HG03558 (cell line): ENCODE data around the gene TMPRSS11D.

Experiments
- ATAC-seq: cut with Tn5 transposase; IDR thresholded peaks from one replicate; pipeline ENCODE4 v1.9.1; 2021; ENCODE audit warnings: moderate number of reproducible peaks; ENCODE audit not compliant: unreplicated experiment; ENCODE audit errors: extremely low read depth

The TMPRSS11D gene, protein sequence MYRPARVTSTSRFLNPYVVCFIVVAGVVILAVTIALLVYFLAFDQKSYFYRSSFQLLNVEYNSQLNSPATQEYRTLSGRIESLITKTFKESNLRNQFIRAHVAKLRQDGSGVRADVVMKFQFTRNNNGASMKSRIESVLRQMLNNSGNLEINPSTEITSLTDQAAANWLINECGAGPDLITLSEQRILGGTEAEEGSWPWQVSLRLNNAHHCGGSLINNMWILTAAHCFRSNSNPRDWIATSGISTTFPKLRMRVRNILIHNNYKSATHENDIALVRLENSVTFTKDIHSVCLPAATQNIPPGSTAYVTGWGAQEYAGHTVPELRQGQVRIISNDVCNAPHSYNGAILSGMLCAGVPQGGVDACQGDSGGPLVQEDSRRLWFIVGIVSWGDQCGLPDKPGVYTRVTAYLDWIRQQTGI

DNA sequence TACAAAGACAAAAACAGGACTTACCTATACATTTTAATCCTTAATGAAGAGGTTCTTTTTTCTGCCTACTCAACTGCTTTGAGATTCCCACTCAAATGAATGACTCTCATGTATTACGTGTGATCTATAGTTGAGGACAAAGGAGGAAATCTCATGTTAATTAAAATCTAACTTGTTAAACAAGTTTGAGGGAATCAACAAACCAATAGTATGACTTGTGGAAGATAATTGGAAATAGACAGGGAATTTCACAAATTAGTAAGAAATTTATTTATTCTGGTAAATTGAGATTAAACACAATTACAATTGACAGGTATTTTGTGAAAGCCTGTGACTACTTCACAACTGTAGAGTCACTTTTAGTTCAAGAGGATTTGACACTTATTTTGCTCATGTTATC lies at the start of gene TMPRSS11D:
Gene TMPRSS11D (minus strand): TSS at position 101 of the 400 bp plus-strand sequence. CDS start 69 bp downstream, at position 32.
- ATAC-seq: no peak

DNA sequence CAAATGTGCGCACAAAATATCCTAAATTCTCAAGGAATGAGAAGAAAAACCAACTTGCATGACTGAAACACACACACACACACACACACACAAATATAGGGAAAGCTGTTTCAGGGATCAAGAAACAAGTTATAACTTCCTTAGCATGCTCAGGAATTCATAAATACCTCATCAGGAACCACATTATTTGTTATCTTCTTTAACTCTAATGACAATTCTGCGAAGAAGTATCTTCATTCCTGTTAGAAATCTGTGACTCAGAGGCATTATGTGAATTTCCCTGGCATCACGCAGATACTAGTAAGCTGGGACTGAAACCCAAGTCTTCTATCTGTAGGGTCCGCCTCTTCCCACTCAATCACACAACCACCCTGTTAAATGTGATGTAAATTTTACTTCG lies 49.2 kb upstream of the TMPRSS11D start:
- ATAC-seq: no peak

DNA sequence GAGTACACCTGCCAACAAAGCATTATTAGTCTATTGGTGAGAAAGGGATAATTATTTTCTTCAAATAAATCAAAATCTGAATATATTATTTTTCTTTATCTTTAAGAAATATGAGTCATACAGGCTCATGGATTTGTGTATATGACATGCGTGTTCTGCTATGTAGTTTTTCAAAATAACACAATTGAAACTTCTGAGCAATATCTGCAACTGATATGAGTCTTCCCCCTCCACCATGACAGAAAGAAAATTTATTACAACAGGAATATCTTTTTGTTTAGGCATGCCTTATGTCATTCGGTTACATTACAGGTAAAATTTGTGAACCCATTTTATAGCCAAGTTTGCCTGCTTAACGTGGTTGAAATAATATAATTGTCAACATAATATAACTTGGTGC lies 47.5 kb upstream of the TMPRSS11D start:
- ATAC-seq: no peak

DNA sequence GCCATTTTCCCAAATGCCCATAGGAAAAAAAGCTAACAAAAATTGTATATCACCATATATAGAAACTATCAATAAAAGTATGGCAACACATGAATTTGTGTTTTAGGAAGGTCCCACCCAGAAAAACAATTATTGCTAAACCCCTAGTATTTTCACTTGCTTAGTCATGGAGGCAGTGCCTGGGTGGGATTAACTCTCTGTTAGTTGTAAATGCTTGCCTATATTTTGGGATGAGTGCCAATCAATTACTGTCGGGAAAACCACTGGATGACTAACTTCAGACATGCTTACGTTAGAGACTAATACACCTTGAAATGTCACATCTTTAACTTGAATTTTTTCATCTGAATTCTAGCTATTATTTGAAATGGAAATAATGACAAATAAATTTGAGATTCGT lies 45.6 kb upstream of the TMPRSS11D start:
- ATAC-seq: no peak

DNA sequence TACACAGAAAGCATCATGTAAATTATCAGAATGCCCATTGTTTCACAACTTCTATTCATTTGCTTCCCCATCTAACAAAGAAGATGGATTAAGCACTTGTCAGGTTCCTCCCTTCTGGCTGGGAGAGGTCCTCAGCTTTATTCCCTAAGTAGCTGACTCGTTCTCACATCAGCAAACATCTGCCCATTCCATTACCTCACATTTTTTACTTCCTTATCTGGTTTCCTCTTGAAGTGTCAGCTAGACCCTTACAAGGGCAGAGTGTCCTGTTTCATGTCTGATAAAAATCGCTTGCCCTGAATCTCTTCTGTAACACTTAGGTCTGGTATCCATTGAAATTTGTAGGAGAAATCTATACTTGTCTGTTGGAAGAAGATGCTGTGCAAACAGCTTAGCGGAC lies 44.7 kb upstream of the TMPRSS11D start:
- ATAC-seq: no peak

DNA sequence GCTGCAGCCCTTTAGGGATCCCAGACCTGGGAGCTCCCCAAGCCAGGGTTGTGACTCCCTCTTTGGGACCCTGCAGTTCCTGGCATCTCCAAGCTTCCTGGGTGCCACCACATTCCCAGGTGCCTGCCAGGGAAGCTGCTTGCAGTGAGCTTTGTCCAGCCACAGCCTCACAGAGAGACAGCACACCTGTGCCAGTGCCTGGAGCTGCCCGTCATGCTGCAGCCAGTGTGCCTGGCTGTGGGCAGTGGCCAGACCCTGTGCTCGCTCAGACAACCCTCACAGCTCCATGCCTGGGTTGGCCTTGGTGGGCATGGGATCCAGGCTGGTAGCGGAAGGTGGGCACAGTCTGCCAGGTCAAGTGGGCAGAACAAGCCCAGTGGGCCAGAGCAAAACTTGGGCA lies 43.4 kb upstream of the TMPRSS11D start:
- ATAC-seq: no peak

DNA sequence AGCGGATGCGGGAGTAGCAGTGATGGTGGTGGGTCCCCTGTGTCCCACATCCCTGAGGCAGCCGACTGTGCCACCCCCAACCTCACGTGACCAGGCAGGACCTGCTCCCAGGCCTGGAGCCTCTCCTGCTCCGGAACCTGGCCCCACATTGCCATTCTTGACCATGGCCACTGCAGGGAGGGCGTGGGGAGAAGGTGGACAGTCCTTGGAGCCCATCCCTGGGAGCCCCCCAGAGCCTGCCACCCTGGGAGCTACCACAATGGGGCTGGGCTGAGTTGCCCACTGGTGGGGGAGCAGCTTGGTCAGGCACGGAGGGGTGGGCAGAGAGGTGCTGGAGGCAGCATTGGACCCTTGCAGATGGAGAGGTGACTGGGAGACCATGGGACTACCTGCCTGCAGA lies 42.7 kb upstream of the TMPRSS11D start:
- ATAC-seq: no peak

DNA sequence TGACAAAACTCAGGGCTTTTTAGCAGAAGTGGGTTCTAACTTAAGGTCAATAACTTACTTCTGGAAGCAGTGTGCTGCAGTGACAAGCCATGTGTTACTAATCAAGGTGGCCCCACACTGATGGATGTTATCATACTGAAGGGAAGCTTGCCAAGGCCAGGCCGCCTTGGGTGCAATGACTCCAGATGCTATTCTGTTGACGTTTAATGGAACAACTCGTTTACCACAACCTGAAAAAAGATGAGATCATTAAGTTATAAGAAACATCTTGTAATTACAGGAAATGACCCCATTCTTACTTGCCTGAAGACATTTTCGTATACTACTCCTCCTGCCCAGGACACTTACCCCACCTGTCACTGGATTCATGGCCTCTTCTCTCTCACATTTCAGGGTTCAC lies 38.9 kb upstream of the TMPRSS11D start:
- ATAC-seq: no peak

DNA sequence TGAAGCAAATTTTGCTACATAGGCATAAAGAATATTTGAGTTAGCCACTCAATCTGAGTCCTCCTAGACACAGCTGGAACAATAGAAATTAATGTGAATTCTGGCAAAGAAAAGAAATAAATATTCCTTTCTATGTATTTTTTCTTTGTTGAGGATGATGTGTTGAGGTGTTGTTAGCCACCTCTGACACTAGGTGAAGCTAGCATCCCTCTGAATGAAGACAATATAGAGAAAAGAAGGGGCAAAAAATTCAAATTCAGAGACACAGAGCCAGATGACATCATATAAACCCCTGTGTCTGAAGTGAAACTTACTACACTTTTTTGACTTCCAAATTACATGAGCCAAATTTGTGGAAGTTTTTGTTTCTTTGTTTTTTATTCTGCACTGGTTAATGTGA lies 34.6 kb upstream of the TMPRSS11D start:
- no peak for ATAC-seq

DNA sequence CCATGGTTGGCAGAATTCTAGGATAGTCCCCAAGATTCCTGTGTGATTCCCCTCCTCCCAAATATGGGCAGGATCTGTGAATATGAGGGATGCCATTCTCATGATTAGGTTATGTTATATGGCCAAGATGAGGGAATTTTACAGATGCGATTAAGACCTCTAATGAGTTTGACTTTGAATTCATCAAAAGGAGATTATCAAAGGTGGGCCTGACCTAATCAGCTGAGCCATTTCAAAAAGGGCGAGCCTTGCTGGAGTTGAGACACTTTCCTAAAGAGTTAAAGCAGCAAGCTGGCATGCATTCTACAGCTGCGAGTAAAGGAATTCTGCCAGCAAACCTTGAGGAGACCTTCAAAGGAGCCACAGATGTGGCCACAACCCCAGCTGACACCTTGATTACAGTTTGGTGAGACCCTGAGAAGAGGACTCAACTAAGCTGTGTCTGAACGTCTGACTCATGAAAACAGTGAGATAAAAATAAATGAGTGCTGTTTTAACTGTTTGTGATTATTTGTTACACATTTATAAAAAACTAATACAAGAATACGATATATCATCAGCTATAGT lies 31.7 kb upstream of the TMPRSS11D start:
- no peak for ATAC-seq

DNA sequence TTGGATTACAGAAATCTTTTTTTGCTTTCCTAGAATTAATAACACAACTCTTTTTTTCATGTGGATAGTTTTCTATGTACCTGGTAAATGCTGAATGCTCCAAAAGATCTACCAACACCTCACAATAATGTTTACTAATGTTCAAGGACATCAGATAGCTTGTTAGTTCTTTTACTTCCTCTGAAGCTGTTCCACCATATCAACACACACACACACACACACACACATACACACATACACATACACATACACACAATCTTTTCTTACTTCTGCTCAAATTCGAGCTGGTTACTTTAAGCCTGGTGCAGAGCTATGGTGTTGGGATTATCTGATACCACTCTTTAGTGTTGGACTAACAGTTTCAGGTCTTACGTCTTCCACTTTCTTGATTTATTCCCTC lies 28.3 kb upstream of the TMPRSS11D start:
- no peak for ATAC-seq

DNA sequence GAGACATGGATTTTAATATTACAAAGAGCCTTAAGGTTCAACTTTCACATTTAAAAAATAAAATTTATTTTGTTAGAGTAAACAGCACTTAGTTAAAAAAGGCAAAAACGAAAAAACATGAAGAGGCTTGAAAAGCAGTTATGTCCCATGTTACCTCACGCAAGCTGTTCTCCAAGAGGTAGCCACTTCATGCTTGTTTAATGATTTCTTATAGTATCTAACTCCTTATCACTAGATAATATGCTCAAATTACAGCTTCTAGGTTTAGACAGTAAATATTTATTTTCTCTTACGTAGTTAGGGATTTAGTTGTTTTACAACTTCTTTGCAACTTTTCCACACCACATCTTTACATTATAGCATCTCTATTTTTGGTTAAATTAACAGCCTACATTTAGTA lies 27.8 kb upstream of the TMPRSS11D start:
- no peak for ATAC-seq

DNA sequence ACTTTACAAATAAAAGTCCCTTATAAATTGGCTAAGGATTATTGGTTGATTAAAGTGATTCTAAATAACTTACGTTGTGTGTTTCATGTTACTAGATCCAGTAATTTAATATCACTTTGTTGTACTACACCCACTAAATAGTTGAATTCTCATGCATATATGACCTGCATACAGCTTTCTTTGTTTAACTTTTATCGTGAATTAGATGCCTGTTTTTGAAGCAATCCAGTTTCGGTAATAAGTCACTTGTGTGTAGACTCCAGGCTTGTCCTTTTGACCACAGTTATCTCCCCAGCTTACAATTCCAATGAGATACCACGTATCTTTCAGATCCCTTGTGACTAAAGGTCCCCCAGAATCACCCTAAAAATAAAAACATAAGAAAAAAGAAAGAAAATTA lies 27.3 kb upstream of the TMPRSS11D start:
- ATAC-seq: no peak

DNA sequence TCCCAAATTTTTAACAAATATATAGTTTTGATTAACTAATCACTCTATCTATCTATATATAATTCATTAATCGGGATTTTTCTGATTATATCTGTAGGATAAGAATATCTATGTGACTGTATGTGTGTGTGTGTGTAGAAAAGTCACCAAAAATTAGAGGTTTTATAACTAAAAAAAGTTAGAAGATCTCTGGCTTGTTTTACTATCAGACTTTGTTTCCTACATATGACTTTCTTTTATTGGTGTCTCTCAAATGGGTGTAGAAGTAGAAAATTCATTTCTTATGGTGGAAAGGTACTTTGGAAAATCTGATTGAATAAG lies 26.7 kb upstream of the TMPRSS11D start:
- no peak for ATAC-seq

DNA sequence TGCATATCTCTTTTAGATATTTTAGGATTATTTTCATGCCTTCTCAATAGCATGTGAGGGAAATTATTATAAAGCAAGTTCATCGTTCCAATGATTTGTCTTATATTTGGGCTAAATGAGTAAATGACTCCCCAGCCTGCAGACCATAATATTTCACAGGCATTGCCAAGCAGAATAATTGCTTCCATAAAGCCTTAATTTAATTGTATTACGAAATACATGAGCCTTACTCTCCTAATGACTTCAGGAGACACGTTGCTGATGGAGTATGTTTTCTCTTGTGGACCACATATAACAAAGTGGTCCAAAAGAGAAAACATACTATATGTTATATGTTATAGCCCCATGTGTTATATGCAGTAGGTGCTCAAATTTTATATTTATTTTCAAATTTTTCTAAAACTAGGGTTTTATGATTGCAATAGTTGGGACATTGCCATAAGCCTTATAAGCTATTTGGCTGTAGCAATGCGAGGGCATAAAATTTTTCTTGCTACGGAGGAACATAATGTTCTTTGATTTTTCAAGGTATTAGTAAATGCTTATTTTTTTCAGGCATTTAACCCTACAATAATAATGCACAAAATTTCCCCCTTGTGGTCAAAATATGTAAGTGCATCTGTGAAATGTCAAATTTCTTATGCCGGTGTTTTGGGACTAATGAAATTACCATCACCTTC lies 26.2 kb upstream of the TMPRSS11D start:
- no peak for ATAC-seq

DNA sequence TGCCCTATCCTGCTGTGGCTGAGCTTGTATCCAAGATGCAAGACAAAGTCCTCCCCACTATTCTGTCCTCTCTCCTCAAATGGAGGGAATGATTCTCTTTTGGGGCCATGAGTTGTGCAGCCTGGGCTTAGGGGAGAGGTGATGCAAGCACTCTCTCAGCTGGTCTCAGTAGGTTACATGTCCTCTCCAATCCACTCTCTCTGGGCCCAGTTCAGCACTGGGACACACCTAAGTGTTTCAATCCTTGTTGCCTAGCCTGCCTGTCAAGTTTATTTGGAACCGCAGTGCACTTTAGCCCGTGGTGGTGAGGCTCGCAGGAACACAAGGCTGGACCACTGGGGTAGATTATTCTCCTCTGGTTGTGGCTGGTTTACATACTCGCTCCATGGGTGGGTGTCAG lies 23.8 kb upstream of the TMPRSS11D start:
- no peak for ATAC-seq

DNA sequence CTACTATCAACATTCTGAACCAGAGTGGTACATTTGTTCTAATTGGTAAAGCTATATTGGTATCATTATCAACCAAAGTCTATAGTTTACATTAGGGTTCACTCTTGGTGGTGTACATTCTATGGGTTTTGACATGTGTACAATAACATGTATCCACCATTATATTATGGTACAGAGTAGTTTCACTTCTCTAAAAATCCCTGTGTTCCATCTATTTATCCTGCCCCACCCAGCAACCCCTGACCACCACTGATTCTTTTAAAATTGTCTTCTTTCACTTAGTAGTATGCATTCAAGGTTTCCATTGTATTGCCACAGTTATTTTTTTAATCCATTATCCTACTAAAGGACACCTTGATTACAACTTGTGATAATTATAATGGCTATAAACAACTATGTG lies 15.3 kb upstream of the TMPRSS11D start:
- ATAC-seq: no peak

DNA sequence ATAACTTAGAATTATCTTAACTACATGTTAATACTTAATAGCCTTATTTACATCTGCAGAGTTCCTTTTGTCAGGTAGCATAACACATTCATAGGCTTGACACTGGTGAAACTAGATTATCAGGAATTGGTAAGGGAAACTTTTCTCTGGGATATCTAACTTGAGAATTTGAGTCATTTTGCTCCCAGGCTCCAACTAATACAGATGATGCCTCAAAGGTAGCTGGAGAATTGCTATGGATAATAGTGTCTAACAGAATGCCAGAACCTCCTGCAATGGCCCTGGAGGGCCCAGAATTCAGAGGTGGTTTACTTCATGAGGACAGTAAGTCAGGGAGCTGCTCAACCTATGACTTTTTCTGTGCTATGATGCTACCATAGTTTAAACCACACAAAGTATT lies 13.9 kb upstream of the TMPRSS11D start:
- no peak for ATAC-seq

DNA sequence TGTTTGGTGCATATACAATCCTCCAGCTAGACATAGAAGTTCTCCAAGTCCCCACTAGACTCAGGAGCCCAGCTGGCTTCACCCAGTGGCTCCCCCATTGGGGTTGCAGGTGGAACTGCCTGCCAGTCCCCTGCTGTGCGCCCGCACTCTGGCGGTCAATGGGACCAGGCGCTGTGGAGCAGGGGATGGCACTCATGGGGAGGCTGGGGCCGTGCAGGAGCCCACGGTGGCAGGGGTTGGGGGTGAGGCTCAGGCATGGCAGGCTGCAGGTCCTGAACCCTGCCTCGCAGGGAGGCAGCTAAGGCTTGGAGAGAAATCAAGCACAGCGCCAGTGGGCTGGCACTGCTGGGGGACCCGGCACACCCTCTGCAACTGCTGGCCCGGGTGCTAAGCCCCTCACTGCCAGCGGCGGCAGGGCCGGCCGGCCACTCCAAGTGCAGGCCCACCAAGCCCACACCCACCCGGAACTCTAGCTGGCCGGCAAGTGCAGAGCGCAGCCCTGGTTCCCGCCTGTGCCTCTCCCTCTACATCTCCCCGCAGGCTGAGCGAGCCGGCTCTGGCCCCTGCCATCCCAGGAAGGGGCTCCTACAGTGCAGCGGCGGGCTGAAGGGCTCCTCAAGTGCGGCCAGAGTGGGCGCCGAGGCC lies 12.7 kb upstream of the TMPRSS11D start:
- ATAC-seq: no peak

DNA sequence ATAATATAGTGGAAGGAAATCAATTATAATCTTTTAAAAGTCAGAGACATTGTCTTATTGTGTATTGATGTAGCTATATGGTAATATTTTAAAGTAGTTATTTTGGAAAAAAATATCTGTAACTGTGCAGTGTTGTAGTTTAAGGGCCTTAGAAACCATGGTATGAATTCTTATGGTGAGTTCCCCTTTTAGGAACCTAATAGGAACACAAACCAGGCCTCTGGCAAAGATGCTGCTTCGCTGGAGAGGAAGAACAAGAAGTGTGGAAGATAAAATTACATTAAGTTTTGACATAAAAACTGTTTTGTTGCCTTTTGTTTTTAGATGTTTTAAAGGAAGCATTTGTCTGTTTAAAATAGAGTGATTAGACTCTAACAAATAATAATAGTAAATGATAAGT lies 10.9 kb upstream of the TMPRSS11D start:
- no peak for ATAC-seq

DNA sequence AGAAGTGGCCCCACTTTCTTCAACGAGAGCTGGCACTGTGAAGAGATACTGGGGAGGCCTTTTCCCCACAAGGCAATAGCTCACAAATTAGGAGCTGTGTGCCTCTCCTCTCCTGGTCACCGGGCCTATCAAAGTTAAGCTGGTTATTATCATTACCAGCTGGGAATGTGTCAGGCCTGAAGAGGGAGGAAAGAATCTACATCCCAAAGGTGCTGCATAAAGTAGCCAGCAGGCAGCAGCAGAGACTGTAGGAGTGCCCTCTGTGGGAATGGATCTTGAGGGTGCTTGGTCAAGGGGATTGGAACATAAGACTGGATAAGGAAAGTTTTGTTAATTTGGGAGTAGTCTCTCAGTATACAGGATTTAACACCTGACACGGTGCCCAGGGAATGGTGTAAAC lies 9.1 kb upstream of the TMPRSS11D start:
- no peak for ATAC-seq
